ENCODE data around the gene OR4C46. TPM values are rescaled to one million over a fixed set of nuclear protein-coding genes. Genes with fewer than 3 reads are reported as not detected.
"Not testable (repeated sequence)": the region's sequence is repeated elsewhere in the genome, so short reads cannot be mapped to it uniquely, and the experiment has no call there.

The OR4C46 gene
- total RNA-seq: not detected

GRCh38 chr11:54603898-54604297, at the start of gene OR4C46:
OR4C46 (minus strand) TSS chr11:54603998; CDS start chr11:54603998, 0 bp downstream.
- no peak for DNase-seq

GRCh38 chr11:54645606-54646005, 41.8 kb upstream of the OR4C46 start:
- DNase-seq: not testable (repeated sequence)

GRCh38 chr11:54561439-54561838, 42.4 kb downstream of the OR4C46 start:
- DNase-seq: not testable (repeated sequence)

DNA sequence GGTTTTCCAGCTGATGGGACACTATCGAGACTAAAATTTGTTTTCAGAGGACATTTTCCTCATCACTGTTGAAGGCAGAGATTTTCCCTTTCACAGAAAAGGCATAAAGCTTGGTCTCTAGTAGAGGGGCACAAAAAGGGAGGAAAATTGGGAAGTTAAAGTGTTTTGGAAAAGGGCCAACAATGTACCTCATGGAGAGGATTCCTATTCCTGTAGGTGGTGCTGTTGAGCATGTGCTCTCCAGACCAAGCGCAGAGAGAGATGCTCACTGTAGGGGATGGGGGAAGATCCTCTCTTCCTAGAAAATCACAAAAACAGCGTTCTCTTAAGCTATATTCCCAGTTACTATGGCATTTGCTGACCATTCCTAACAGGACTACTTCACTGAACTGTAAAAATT, 44.9 kb downstream of the OR4C46 start:
- no peak for DNase-seq

DNA sequence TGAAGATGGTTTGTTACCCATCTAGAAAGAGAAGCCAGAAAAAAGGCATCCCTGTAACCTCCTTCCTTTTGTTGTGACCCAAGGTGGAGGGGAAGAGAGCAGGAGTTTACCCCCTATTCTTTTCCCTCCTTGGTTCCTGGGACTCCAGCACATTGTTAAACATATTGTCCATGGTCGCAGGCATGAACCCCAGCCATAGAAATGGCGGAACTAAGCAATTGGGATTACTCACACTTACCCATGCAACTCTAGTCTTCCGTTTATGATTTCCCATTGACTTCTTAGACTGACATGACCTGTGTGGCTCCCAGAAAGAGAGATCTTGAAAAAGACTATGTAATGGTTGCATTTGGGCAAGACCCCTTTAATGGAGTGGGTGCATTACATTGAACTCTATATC, 45.4 kb downstream of the OR4C46 start:
- DNase-seq: no peak

Other genes with a start within 250 kb of the OR4C46 start
- gene OR4A5, start 102.8 kb upstream of the OR4C46 start, total RNA-seq: not detected